K562 (cell line): ENCODE results near the gene KCNQ5. TPM values are rescaled to one million over a fixed set of nuclear protein-coding genes. Genes with fewer than 3 reads are reported as not detected.

ENCODE experiments used
- MGA ChIP-seq: fragments of 450-650 bp; IDR thresholded peaks from 2 replicates; pipeline ENCODE4 v1.6.1; 2016; ENCODE audit warnings: mild to moderate bottlenecking, moderate library complexity
- polyA plus RNA-seq, 8 experiments: library from polyadenylated mRNA; depleted of rRNA in 4 of 8; stranded (reverse) in 5 of 8; unstranded in 3 of 8; fragments of >200 nt; fragmentation: Nextera tagmentation in 2 of 8; fragmentation: Illumina TruSeq in 1 of 8; extraction: Ambion mirVana in 2 of 8; extraction: Trizol in 1 of 8; gene quantifications; 2 replicates each; pipeline versions ENCODE4 v1.2.1 to v1.2.3, GENCODE V29; 2011 to 2014; ENCODE audit warnings: inconsistent platforms in 1 of 8, missing spikeins in 1 of 8
- total RNA-seq, 7 experiments: library from RNA; depleted of rRNA in 6 of 7; stranded (reverse); fragments of >200 nt in 6 of 7; fragmentation: Illumina TruSeq in 2 of 7; extraction: Trizol in 2 of 7; gene quantifications; 2 replicates each; pipeline versions ENCODE4 v1.2.1 to v1.2.3, GENCODE V29; 2011 to 2021; ENCODE audit warnings: low replicate concordance in 1 of 7

KCNQ5 gene
- total and polyA plus RNA-seq, 9 of the 15 experiments (the other 6 are each of a cell fraction or from before 2014, with no cell fraction given) = 0.31 to 5.9 (median 2.6) TPM

DNA sequence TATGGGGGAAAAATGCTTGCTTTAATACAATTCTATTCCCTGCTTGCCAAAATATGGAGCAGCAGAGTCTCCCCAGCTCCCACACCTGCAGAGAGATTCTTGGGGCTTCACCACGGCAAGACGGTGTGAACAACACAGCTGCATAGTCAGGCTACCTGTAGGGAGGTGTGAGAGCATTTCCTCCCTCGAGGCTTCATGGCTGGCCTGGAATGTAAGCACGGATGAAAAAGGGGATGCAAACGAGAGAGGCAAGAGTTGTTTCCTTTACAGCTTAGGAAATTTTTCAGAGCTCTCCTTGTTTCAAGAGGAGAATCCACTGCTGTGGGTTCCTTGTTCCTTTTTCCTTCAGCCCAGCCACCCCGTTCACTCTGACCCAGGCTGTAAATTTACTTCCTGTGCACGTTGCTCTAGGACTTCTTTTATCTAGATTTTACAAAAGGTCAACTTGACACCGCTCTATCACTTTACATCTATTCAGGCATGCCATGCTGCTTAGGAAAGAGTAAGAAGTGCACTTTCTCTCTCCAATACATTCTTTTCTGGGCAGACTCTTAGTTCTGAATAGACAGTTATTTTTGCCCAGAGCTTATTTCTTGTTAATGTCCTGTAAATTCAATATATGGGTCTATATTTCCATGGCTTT is 406.4 kb downstream of the KCNQ5 start (continued):
- TF ChIP-seq MGA = peak; percentile 26; the same call in 1 of the 2 replicates
